ENCODE results near the gene OR5L1.

The OR5L1 gene

GRCh38 chr11:55819330-55819729, 8.2 kb downstream of the OR5L1 start, which contains the start of gene OR5D18:
Gene OR5D18, plus strand, starts transcription at chr11:55819630. Its CDS starts 0 bp downstream, at chr11:55819630.
- Mint-ChIP-seq H3K4me1 (no peaks in the 10 kb centered on the region), H3K36me3 (ENCODE audit: low read depth) (no peaks in the 10 kb centered on the region), H3K27ac (no peak within 1 kb of the TSS), H3K27me3 (ENCODE audit: low read depth) (no peaks in the 10 kb centered on the region), H3K4me3 (no peak within 1 kb of the TSS), H3K9me3 (peaks cover 42% of the 10 kb centered on the region)
- no peak for TF ChIP-seq CTCF (IDR thresholded peaks at IDR 0.05; ENCODE audit: unreplicated experiment in 3 of 3)

- Mint-ChIP-seq H3K27ac (no peak within 1 kb of the TSS), H3K27me3 (ENCODE audit: low read depth) (no peaks in the 10 kb centered on the region), H3K4me3 (no peak within 1 kb of the TSS), H3K9me3 (peaks cover 15% of the 10 kb centered on the region), H3K36me3 (ENCODE audit: low read depth) (no peaks in the 10 kb centered on the region), H3K4me1 (no peaks in the 10 kb centered on the region)
- no peak for TF ChIP-seq CTCF (IDR thresholded peaks at IDR 0.05; ENCODE audit: unreplicated experiment in 3 of 3)
Observed at GRCh38 chr11:55826919-55827318, 15.8 kb downstream of the OR5L1 start, which contains the start of gene OR5L2. Gene OR5L2, plus strand, starts transcription at chr11:55827219. Its CDS starts 0 bp downstream, at chr11:55827219.

GRCh38 chr11:55838452-55838851, 27.3 kb downstream of the OR5L1 start, which contains the start of gene OR5D16:
Gene OR5D16, plus strand, starts transcription at chr11:55838752. Its CDS starts 0 bp downstream, at chr11:55838752.
- TF ChIP-seq CTCF (IDR thresholded peaks at IDR 0.05; ENCODE audit: unreplicated experiment in 3 of 3): no peak
- peaks cover 22% of the 10 kb centered on the region for H3K9me3 Mint-ChIP-seq
- H3K27me3 Mint-ChIP-seq (ENCODE audit: low read depth): peaks cover 3% of the 10 kb centered on the region
- H3K27ac Mint-ChIP-seq: no peak within 1 kb of the TSS
- H3K36me3 Mint-ChIP-seq (ENCODE audit: low read depth): no peaks in the 10 kb centered on the region
- H3K4me3 Mint-ChIP-seq: no peak within 1 kb of the TSS
- no peaks in the 10 kb centered on the region for H3K4me1 Mint-ChIP-seq

- no peak for TF ChIP-seq CTCF (IDR thresholded peaks at IDR 0.05; ENCODE audit: unreplicated experiment in 3 of 3)
- H3K4me3 Mint-ChIP-seq: no peak overlapping the region
- no peaks in the 10 kb centered on the region for H3K36me3 Mint-ChIP-seq (ENCODE audit: low read depth)
- no peaks in the 10 kb centered on the region for H3K4me1 Mint-ChIP-seq
- no peak overlapping the region for H3K27ac Mint-ChIP-seq
- H3K9me3 Mint-ChIP-seq: peaks cover 18% of the 10 kb centered on the region
- no peaks in the 10 kb centered on the region for H3K27me3 Mint-ChIP-seq (ENCODE audit: low read depth)
Observed at GRCh38 chr11:55847453-55847852, 36.3 kb downstream of the OR5L1 start.

- no peaks in the 10 kb centered on the region for H3K27me3 Mint-ChIP-seq (ENCODE audit: low read depth)
Observed at GRCh38 chr11:55849037-55849436, 37.9 kb downstream of the OR5L1 start.

More at GRCh38 chr11:55849037-55849436, 37.9 kb downstream of the OR5L1 start:
- H3K4me3 Mint-ChIP-seq: no peak overlapping the region
- no peak for TF ChIP-seq CTCF (IDR thresholded peaks at IDR 0.05; ENCODE audit: unreplicated experiment in 3 of 3)
- H3K27ac Mint-ChIP-seq: no peak overlapping the region
- peaks cover 23% of the 10 kb centered on the region for H3K9me3 Mint-ChIP-seq
- H3K36me3 Mint-ChIP-seq (ENCODE audit: low read depth): no peaks in the 10 kb centered on the region
- no peaks in the 10 kb centered on the region for H3K4me1 Mint-ChIP-seq
